GM19324 (cell line): ENCODE results near the gene NAV2.
"Not testable (repeated sequence)": the region's sequence is repeated elsewhere in the genome, so short reads cannot be mapped to it uniquely, and the experiment has no call there.

Experiments used
- ATAC-seq: cut with Tn5 transposase; IDR thresholded peaks from one replicate; pipeline ENCODE4 v1.9.1; 2021; ENCODE audit warnings: mild to moderate bottlenecking, moderate library complexity; ENCODE audit not compliant: unreplicated experiment, low FRiP score

The NAV2 gene

DNA sequence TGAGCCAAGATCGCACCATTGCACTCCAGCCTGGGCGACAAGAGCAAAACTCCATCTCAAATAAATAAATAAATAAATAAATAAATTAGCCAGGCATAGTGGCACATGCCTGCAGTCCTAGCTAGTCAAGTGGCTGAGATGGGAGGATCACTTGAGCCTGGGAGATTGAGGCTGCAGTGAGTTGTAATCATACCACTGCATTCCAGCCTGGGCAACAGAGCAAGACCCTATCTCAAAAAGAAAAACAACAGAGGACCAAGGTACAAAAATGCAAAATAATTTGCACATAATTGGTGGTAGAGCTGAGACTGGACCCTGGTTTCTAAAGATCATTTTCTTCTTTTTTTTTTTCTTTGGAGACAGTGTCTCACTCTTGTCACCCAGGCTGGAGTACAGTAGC is 294.0 kb downstream of the NAV2 start:
- not testable (repeated sequence) for ATAC-seq

DNA sequence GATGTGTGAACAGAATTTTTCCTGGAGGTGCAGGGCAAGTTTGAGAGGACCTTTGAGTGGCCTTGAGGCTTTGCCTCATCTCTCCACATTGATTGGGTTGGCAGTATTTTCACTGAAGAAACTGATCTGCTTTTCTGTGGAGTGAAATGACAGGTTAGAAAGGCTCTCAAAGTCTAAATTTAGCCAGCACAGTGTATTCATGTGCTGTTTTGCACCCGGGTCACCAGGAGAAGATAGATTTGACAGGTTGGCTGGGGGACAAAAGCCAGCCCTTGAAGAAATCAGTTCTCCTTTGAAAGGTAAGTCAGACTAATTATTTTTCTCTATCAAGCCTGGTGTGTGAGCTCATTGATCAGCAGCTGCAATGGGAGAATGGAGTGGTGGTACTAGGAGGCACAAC is 294.7 kb downstream of the NAV2 start:
- no peak for ATAC-seq

DNA sequence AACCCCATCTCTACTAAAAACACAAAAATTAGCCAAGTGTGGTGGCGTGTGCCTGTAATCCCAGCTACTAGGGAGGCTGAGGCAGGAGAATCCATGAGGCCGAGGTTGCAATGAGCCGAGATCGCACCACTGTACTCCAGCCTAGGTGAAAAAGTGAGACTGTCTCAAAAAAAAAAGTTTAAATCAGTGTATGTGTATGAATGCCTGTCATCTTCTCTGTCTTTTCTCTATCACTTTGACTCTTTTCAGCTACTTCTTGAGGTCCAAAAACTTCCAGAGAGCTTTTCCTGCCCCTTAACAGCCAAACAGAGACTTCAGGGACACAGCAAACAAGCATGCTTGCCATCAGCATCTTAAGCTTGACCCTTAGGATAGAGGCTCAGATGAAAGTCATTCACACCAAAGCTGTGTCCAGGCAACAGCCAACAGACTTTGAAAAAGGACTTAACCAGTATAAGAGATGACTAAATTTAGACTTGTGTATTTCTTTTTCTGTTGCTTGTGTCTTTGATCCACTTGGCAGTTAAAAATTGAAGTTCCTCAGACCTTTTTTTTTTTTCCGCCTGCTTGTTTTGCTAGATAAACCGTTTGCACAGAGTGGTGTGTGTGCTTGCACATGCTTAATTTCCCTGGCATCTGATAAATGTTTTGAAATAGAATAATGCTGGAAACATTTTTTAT is 295.7 kb downstream of the NAV2 start:
- ATAC-seq, result no peak

DNA sequence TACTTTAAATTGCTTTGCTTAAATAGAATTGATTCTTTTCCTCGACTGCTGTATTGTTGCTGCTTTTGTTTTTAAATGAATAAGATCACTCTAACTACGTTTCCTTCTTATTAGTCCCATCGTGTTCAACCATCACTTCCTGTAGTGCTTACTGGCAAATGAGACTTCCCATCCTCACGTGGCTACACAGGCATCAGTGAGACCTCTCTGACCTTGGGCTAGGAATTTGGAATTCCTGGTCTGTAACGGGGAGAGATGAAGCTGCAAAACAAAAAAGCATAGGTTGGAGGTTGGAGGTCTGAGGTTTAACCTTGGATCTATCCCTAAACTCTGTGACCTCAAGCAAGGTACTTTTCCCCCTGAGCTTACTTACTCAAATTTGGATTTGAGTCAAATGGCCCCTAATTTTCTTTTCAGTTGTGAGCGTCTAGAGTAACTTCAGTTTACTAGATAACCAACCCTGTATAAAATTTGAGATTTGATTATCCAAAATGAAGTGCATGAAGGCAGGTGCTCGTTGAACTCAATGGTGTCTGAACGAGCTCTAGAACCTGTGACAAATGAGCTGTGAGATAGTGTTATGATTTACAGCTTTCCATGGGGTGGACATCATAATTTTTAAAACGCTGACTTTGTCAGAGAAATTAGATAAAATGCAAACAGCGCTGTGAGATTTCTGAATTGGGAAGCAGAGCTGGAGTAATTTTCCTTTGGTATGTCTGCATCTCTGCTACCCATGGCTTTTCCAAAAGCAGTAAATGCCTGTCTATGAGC is 296.4 kb downstream of the NAV2 start:
- ATAC-seq, result no peak

DNA sequence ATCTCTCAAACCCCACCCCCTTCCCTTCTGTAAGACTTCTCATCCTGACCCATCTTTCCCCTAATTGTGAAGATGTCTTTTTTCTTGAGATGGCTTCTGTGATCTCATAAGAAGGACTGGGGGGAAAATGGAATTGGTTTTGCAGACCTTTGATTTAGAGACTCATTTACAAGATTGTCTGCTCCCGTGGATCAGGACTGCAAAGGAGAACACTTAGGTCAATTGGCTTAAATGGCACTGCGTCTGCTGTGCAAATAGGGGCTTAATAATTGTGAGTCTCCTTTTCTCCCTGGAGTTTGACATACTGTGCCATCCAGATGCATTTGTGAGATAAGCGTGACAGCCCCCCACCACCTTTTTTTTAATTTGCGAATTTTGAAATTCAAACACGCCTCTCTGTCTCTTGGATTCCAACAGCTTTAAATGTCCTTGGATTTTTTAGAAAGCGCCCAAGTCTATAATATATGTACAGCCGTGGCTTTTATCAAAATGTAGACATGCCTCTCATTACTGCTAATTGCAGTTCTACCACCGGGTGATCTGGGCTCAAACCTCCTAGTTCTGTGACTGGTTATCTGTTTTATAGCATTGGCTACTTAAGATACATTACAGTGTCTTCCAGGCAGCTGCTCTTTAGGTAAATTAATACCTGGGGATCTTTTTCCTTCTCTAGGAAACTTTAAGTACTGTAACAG is 297.7 kb downstream of the NAV2 start:
- no peak for ATAC-seq

DNA sequence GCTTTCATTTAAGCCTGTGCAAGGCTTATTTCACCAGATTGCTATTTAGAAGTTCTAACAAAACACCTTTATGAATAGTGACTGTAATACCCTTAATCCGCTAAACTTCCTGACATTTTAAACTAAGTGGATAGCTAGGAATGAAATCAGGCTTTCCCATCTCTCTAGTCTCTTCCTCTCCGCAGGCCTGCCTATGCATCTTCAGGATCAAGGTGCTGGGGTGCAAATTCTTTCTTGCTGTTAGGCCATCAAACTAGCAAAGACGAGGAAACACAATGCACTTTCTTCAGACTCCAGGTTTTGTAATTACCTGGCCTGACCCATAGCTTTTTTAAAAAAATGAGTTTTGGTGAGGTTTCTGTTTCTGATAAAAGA is 298.2 kb downstream of the NAV2 start:
- ATAC-seq, result no peak

DNA sequence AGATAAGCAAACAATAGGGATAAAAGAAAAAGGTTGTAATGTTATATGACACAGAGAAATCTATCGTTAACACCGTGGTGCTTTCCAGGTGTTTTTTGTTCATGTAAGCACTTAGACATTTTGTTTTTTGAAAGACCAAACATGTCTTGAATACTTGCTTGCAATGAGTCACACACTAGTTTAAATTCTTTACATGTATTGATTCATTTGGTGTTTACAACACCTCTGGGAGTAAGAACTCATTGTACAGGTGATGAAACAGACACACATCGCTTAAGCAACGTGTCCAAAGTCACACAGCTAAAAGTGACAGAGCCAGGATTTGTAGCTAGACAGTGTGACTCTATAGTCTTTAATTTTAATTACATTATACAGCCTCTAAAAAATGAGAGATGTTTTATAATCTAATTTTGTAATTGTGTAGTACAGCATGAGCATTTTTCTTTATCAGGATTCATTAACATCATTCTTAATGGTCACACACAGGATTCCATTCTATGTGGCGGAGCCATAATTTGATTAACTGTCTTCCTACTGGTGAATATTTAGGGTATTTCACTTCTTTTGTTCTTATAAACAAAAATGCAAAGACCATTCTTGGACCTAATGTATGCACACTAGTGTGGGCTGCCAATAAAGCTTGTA is 298.8 kb downstream of the NAV2 start:
- ATAC-seq, result no peak

DNA sequence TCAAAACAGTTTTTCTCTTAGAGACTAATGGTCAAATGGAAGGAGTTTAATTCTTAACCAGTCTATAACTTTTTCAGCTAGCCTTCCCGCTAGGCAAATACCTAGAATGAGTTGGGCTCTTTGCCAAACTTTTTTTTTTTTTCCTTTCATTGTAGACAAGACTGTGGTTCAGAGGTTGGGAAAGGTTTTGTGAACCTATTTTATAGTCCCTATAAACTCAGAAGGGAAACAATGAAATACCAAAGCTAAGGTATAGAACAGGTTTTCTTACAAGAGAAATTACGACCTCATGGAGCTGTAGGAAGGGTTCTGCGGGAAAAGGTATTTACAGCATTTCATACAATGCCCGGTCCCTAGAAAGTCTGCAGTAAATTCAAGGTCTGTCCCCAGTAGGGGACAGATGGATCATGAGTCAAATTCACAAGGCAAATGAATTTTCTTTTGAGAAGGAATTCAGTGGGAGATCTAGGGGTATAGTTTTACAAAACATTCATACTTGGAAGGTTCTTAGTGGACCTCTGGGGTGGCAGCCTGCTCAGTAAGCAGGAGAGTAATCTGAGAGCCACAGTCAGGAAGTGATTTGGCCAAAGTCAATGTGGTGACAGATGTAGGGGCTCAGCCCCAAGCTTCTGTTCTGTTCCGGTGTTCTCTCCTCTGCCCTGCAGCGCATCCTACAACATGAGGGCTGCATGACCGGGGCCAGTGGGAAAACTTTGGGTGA is 300.9 kb downstream of the NAV2 start:
- ATAC-seq, result no peak

DNA sequence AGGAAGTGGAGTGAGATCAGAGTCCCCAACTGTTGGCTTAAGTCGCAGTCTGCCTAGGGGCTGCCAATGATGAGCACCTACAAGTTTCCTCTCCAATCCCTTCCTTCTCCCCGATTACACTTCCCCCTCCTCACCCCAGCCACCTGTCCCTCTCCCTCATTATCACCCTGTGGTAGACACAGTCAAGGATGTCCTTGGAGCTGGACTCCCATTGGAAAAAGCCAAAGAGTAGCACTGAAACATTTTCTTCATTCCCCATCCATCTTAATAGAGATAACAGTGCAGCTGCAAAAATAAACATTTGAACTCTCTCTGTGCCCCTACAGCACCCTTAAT is 301.4 kb downstream of the NAV2 start:
- ATAC-seq, result no peak

DNA sequence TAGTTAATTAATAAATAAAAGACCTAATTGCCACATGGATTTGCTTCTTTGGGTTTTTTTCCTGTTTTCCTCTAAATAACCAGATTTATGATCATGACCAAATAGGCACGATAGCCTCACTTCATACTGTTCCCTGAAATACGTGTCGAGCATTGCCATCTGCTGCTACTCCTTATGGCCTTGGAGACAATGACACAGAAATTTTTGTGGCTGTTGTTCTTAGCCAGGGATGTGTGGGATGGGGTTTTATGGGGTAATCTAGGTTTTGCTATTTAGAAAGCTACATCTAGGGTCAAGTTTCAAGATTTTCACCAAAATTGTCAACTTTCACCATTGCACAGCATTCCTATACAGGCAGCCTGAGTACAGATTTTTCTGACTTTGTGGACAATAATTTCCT is 302.5 kb downstream of the NAV2 start:
- no peak for ATAC-seq

DNA sequence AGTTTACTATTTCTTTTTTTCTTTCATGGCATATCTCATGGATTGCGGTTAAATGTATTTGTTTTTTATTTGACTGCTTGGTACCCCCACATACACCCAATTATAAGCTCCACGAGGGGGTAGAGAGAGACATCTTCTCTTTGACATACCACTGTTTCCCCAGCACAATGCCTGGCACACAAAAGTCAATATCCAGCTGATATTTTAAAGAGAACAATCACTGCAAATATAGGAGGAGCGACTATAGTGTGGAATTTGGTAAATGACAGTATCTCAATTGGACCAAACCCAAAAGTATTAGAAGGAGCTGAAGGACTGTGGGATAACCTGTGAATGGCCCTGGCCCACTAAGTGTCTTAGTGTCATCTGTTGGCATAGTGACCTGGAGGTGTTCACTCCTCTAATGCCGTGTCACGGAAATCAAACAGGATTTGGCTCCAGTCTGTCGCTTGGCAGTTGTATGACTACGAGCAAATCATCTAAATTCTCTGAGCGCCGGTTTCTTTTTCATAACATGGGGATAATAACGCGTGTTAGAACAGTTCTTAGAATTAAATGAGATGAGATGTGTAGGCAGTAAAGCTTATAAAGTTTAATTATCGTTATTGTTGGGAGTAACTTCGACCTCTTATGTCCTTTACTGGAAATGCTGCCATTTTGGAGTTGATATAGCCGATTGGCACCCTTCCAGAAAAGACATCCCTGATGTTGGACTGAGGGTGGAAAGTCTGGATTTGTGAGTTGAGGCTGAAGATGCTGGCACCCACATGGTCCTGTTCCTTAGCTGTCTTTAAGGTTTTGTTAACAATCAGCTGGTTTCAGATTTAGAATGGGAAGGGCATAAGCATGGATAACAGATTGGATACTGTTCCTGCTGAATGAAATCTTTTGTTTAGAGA is 303.1 kb downstream of the NAV2 start:
- ATAC-seq, result no peak

DNA sequence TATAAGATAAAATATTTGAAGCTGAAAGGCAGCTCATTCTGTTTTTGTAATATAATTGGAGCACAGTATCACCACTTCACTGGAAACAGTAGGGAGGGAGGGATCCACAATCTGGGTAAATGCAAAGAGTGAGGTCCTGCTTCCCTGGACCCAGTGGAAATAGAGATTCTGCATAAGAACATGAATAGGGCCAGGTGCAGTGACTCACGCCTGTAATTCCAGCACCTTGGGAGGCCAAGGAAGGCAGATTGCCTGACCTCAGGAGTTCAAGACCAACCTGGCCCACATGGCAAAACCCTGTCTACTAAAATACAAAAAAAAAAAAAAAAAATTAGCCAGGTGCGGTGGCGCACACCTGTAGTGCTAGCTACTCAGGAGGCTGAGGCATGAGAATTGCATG is 303.9 kb downstream of the NAV2 start:
- no peak for ATAC-seq

DNA sequence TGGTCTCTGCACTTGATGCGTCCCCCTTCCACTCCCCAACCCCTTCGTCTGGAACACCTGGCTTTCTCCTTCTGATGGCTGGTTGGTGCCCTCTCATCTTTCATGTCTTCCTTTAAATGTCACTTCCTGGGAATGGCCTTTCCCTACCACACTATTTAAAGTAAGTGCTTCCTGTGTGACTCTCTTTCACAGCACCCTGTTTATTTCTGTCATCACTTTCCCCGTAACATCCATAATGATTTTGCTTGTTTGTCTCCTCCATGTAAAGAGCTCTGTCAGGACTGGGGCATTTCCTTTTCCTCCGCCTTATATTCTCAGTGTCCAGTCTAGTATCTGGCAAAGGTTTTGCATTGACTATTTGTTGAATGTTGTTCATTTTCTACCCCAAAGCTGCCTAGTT is 304.7 kb downstream of the NAV2 start:
- ATAC-seq, result no peak

DNA sequence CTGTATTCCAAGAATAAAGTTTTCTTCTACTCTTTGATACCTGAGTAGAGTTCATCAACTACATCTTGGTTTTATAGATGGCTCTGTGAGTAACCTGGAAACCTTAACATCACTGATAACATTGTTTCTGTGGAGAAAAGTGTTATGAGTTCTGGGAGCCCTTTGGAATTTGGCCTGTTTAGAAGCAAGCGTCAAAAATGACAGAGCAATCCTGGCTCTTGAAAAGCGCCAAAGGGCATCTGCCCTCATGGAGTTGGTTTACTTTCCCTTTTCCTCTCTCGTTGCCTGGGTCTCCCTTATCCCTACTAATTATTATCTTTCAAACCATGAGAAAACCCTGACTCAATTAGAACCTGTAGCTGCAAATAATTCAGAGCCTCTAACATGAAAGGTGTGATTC is 307.6 kb downstream of the NAV2 start:
- ATAC-seq, result no peak

DNA sequence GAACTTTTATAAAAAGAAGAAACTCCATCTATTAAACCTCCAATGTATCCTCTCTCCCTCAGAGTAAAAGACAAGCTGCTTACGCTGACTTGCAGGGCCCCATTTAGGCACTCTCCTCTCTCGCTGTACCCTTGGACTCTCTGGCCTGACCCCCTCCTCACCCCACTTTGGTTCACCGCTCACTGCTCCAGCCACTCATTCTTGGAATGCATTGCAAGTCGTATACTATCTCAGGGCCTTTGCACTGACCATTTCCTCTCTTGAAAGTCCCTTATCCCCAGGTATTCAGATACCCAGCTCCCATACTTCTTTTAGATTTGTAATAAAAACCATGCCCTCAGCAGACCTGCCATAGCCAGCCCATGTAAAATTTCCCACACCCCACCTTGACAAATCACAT is 308.1 kb downstream of the NAV2 start:
- ATAC-seq, result no peak

DNA sequence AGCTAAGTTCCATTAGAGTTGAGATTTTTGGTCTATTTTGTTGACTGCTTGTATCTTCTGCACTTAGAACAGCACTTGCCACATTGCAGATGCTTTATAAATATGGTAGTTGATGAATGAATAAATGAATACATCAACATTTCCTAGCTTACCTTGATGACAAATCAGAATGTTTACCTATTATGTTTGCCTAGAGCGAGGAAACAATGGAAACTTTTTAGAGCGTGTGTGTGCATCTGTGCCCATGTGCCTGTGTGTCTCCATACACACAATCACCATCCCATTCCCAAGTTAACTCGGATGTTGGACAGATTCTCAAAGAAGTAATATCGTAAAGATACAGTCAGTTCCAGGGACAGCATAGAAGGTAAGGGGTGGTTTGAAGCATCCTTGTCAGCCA is 308.6 kb downstream of the NAV2 start:
- no peak for ATAC-seq

DNA sequence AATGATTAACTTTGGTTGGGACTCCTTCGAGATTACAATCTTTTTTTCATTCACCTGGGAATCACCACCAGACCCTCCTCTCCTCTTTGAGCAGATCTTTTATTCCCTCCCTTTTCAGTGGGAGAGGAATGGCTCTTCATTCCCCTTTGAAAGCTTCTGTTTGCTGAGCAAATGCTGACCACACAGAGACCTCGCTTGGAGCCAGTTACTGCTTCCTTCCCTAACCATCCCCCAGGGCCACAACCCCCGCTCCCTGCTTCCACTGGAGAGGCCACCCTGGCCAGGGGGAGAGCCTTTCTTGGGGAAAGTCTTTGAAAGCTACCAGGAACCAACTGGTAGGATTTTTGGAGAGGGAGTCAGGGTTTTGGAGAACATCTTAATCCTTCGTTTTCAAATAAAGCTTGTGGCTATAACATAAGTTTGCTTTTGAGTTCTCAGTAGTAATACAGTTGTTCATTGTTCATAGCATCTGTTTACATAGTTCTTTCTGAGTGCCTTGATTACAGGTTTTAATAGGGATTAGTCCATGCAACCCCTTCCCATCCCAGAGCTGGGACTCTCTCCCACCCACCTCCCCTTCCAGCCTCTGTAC is 309.2 kb downstream of the NAV2 start:
- ATAC-seq, result no peak

DNA sequence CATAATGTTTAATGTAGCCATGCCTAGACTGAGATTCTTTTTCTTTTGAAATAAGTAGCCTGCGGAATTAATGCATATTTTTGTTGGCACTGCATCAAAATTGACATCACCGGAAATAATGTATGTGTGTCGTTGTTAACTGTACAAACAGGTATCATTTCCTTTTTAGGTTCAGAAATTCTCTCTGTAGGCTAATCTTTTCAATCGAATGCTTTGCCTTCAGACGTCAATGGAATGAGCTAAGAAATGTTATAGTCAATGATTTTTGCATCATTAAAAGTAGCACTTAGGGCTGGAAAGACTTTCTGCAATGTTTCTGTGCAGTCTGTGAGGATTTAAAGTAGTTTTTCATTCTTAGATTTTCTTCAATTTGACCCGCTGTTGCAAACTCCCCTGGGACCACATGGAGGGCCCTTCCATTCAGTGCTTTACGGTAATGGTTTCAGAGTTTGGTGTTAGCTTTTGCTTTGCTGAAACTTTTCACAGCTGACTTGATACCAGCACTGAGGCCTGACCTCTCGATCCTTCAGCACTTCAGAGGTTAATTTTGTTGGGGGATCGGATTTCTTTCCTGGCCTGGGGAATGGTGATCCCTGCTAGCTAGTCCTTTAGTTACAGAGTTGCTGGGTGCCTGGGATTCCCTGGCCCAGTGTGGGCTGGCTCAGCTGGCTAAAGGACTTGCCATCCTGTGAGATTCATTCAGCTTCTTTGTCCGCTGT is 309.9 kb downstream of the NAV2 start:
- no peak for ATAC-seq

DNA sequence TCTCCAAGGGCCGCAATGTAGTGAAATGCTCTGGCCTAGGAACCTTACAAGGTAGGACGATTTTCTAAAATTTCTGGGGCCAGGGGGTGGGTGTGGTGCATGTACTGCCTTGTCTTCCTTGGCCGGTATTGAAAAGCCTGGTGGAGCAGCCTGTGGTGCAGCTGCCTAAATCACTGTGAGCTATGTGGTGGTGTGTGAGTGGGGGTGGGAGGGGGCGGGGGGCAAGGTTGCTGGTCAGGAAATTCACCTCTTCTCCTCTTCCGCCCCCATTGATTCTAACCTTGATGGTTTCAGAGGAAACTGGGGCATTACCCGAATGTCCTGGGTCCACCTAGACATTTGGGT is 310.4 kb downstream of the NAV2 start:
- no peak for ATAC-seq
